Stimulated activated CD4-positive, alpha-beta T cell treated with anti-CD3 and anti-CD28 coated beads, Interleukin-2, amount 100 ng/mL, for 4 hours (primary cell): ENCODE measurements around the gene ANKRD33B.

Source experiments
- DNase-seq: peaks from one replicate; pipeline ENCODE4 v3.0.0-alpha.2; 2020; ENCODE audit warnings: low read depth

The ANKRD33B gene

GRCh38 chr5:10579536-10580521 is 16.0 kb downstream of the ANKRD33B start:
- DNase-seq = no peak

DNA sequence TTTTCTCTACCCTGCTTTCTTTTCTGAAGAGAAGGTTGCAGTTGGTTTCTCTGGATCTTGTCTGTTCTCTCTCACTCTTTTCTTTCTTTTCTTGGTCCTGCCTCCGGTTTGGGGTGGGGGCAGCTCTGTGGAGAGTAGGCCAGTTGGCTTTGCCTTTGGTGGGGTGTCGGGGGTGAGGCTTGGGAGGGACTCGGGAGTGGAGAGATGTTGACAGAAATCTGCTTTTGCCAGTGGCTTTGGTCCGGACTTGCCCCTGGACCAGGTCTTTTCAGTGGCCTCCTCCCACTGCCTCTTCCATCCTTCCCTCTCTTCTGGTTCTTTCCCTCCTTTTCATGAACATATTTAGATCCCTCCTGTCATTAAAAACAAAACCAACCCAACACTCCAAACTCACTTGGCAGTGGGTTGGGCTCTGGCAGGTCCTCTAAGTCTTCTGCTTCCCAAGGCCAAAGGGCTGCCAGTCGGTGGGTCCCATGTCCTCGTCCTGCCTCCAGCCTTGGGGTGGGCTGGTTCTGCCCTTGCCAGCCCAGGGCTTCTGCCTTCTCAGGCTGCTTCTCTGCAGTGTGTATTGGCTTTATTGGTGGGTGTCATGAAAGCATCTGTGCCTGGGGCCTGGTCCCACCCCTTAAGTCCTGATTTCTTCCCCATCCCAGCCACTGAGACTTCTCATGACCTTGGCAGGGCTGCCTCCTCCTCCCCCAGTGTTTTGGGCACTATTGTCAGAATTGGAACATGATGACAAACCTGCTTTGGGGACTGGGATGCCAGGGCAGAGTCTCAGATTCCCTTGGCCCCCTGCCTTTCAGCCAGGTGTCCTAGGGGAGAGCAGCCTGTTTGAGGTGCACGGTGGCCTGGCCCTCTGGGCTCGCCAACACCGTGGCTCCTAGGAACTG is 16.9 kb downstream of the ANKRD33B start:
- no peak for DNase-seq

GRCh38 chr5:10581424-10581748 is 17.5 kb downstream of the ANKRD33B start:
- DNase-seq = no peak

DNA sequence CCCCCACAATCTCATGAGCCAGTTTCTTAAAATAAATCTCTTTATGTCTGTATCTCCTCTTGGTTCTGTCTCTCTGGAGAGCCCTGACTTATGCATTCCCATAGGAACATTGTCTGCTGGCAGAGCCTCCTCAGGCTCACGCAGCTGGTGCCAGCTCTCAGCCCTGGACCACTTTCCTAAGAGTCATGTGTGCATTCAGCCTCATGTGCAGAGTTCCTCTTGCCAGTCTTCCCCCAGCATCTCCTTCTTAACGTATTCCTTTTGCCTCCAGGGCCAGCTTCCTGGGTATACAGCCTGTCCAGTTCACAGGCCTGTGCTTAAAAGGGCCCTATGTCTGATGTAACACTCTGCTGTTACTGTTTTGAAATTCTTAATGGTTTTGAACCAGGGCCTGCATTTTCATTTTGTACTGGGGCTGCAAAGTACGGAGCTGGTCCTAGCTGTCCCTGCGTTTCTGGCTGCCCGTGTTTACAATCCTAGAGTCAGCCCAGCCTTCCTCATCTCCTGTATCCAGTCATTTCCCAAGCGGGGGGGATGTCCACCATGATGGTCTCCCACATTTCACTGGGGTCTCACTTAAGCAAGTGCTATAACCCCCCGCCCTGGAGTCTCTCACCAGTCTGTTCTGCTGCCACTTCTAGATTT is 18.1 kb downstream of the ANKRD33B start:
- no peak for DNase-seq

DNA sequence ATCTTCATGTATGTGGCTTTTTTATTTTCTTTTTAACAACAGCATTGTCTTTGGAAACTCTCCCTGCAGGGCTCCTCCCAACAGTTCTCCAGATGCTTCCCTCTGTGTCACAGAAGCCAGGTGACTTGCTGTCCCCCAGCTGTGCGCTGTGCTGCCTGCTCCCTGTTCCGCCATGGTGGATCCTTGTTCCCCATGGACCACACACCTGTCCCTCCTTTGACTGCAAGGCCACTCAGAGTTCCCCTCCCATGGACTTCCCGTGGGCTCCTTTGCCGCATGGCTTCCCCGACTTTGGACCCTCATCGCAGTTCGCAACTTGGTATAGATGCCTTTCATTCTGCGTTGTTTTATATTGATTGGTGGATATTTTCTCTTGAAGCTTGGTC is 18.6 kb downstream of the ANKRD33B start:
- no peak for DNase-seq

- no peak for DNase-seq
Measured at GRCh38 chr5:10583663-10584572, 20.0 kb downstream of the ANKRD33B start.

DNA sequence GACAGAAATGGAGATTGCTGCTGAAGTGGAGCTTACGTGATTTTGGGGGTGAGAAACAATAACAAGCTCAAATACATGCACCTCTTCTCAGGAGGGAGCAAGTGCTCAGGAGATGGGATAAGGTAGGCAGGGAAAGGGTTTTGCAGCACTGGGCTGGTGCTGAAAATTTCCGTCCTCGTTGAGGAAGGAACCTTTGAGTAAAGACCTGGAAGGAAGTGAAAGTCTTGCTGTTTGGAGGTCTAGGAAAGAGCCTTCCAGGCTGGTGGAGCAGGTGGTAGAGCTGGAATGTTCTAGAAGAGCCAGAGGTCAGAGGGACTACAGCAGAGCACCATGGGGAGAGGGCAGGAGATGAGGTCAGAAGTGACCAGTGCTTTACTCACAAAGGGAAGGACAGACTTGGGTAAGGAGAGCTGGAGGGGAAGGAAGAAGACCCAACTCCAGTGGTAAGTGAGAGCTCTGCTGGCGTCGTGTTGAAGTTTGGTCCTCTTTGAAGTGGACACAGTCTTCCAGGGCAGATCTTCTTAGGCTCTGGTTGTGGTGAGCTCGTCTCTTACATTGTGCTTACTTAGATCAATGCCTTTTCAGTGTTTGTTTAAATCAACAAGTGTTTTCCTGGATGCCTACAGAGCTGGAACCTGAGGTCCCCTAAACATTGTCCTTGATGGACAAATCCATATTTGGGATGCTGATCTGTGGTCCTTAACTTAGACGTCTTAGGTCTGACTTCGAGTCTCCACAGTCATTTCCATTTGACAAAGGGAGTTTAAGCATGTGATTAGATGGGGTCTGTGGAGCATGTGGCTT is 21.0 kb downstream of the ANKRD33B start:
- no peak for DNase-seq

DNA sequence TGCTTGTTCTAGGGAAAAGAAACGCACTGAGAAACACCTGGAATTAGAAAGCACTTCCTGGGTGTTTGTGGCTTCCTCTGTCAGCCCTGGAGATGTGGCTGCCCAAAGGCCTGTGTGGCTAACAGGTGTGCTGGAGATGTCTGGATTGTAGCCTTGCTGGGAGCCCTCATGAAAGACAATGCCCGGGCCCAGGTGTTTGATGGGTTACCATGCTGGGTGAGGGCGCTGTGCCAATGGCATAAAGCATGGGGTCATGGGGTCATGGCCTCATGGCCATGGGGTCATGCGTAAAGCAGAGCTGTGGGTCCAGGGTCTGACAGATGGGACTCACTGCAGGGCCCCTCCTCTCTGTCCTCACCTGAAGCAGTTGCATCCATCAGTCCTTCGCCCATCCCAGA is 21.6 kb downstream of the ANKRD33B start:
- DNase-seq = no peak

DNA sequence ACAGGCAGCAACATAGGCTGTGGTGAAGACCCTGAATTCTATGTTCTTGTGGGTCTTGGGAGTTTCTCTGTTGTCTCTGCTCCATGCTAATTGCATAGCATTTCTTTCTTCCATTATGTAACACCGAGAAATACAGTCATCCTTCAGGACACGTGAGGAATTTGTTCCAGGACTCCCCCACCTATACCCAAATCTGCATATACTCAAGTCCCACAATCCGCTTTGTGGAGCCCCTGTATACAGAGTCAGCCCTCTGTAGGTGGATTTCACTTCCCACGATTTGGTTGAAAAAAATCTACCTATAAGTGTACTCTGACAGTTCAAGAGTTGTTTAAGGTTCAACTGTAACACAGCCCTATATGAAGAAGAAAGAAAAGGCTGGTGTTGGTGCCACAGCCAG is 22.1 kb downstream of the ANKRD33B start:
- DNase-seq = no peak

DNA sequence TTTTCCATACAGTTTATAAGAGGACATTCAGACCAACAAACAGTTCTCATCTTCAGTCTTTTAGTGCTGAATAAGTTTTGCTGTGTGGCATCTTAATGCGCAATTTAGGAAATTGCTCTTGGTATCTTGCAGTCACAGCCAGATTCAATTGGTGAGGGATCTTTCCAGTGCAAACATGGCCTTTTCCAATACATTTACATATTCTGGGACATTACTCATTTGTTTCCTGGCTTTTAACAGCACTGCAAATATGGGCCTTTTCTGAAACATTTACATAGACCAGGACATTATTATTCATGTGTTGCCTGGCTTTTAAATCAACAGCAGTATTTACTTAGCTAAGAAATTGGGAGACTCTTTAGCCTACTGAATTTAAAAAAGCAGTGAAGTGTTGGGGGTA is 22.7 kb downstream of the ANKRD33B start:
- no peak for DNase-seq

- no peak for DNase-seq
Measured at GRCh38 chr5:10588109-10588775, 24.4 kb downstream of the ANKRD33B start.

- no peak for DNase-seq
Measured at GRCh38 chr5:10588779-10589447, 25.0 kb downstream of the ANKRD33B start.

DNA sequence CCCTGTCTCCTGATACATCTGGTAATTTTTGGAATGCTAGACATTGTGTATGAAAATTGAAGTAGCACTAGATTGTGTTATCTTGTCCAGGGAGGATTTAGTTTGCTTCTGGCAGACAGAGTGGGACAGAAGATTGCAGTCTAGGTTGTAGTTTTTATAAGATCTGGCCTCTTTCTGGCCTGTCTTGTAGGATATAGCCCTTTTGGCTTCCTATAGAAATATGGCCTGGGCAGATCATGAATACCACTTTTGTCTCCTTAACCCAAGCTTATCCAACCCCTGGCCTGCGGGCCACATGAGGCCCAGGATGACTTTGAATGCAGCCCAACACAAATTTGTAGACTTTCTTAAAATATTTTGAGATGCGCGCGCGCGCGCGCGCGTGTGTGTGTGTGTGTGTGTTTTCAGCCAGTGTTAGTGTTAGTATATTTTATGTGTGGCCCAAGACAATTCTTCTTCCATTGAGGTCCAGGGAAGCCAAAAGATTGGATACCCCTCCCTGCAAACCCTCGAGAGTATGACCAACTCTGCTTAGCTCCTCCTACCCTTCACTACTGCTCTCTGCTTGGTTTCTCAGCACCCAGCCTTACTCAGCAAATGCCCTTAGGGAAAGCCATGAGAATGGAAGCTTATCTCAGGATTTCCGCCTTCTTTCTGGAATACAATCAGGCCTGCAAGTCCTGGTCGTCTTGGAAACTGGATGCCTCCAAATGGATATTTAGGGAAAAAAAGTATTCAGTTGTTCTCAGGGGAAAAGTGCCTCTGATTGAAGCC is 26.5 kb downstream of the ANKRD33B start:
- no peak for DNase-seq

DNA sequence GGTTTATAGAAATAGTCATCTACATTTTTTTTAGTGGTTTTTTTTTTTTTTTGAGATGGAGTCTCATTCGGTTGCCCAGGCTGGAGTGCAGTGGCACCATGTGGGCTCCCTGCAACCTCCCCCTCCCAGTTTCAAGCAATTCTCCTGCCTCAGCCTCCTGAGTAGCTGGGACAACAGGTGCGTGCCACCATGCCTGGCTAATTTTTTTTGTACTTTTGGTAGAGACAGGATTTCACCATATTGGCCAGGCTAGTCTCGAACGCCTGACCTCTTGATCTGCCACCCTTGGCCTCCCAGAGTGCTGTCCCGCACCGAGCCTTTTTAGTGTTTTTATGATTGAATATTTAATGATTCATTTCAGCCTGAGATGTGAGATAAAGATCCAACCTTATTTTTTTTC is 27.3 kb downstream of the ANKRD33B start:
- no peak for DNase-seq

GRCh38 chr5:10591966-10592365 is 28.1 kb downstream of the ANKRD33B start:
- no peak for DNase-seq

DNA sequence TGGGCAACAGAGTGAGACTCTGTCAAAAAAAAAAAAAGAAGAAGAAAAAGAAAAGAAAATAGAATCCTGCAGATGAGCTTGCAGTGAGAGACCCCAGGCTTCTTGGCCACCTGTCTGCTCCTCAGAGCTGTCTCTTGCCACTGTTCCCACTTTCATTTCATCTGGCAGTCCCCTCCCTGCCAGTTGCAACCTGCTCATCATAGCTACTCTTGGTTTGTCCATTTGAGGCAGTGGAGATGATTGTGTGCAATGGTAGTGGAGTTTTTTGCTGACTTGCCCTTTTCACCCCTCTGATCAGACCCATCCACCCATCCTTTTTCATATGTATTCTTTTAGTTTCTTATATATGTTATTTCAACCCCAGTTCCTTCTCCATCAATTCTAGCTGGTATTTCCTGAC is 28.7 kb downstream of the ANKRD33B start:
- DNase-seq = no peak

GRCh38 chr5:10593531-10594181 is 29.8 kb downstream of the ANKRD33B start:
- DNase-seq = no peak

- DNase-seq = no peak
Measured at GRCh38 chr5:10594591-10595210, 30.8 kb downstream of the ANKRD33B start.
